ENCODE results near the gene ZNF700. TPM values are rescaled to one million over a fixed set of nuclear protein-coding genes. Genes with fewer than 3 reads are reported as not detected.
A peak's percentile ranks its signal among the peaks of the same experiment; 100 is the strongest.
"Not testable (repeated sequence)": the region's sequence is repeated elsewhere in the genome, so short reads cannot be mapped to it uniquely, and the experiment has no call there.

The ZNF700 gene
- total RNA-seq: 10 to 100 TPM; 22.7 to 25.7 TPM

DNA sequence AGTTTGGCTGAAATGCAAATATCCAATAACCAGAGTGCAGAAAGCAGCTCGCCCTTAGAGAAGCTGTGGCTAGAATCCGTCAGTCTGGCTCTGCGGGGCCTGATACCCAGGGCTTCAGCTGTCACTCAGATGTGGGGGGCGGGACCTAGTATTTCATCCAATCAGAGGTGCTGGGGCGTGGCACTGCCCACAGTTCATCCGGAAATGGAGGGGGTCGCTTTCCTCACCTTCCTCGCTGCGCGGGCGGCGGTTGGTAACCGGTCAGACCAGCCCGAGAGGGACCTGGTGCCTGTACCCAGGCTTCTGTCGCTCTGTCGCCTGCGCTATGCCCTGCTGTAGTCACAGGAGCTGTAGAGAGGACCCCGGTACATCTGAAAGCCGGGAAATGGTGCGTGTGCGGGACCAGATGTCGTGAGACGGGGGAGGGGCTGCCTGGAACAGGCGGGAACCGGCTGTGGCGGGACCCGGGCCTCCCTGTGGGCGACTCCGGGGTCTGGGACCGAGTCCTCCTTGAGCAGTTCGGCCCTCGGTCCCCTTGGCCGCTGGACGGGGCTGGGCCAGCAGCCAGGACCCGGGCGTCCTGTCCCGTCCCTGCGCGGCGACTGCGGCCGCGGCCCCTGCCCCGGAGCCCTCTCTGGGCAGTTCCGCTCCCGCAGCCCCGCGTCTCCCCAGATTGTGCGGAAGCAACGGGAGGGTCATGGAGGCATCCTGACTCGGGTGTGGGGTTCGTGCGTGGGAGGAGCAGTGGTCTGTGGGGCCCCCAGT is at the start of gene ZNF700:
TSS of gene ZNF700 (plus strand) at position 222 of the 765 bp plus-strand sequence. CDS start at position 326, 104 bp downstream.
- peak; percentile 91 for ATAC-seq
- POLR2A ChIA-PET: interaction anchor here (0.6 to 3.4 kb wide), 14 partner anchors 21 to 626 kb away, joined by 3 to 53 read pairs (median 4); partner anchors contain the start of genes ZNF20, ZNF440, ZNF491 and ZNF564
- Mint-ChIP-seq H3K36me3 (ENCODE audit: low read depth) (peaks cover 41% of the 10 kb centered on the region), H3K27ac (peak within 1 kb of the TSS; percentile 97), H3K4me3 (peak within 1 kb of the TSS; percentile 94), H3K4me1 (ENCODE audit: low read depth) (peaks cover 38% of the 10 kb centered on the region), H3K27me3 (ENCODE audit: low read depth) (no peaks in the 10 kb centered on the region), H3K9me3 (ENCODE audit: insufficient read depth) (peaks cover 6% of the 10 kb centered on the region)
- CTCF ChIA-PET: interaction anchor here (1.4 to 6.0 kb wide), 14 partner anchors 8 to 571 kb away, joined by 4 to 115 read pairs (median 15); partner anchors contain the start of genes ZNF20, ZNF433, ZNF491 and ZNF763
- DNase-seq: peak; percentile 97

DNA sequence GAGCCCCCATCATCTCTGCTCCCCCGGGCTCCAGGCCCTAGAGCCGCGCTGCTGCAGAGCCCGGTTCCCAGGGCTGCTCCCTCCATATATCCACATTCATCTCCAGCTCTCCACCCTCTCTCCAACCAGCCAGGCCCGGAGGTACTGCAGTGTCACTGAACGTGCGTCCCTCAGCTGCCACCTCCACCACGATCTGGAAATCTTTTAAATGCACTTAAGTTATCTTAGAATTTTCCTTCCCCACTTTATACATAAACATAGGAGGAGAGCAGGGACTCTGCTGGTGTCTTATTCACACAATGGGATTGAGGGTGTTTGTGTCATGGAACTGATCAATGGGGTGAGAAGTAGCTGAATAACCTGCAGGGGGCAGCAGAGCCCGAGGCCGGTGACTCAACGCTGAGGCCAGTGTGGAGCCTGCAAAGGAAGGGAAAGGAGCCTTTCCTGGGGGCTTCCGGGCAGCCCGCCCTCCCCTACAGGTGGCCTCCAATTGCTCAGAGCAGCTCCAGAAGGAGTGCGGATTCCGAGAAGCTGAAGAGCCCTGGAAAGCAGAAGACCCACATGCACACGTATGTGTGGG is 45.1 kb upstream of the ZNF700 start:
- H3K27me3 Mint-ChIP-seq (ENCODE audit: low read depth); H3K27ac Mint-ChIP-seq; H3K4me1 Mint-ChIP-seq (ENCODE audit: low read depth); H3K4me3 Mint-ChIP-seq; H3K9me3 Mint-ChIP-seq (ENCODE audit: insufficient read depth); H3K36me3 Mint-ChIP-seq (ENCODE audit: low read depth): not testable (repeated sequence)
- peak; percentile 42 for ATAC-seq
- ChIA-PET CTCF (interaction anchor here (0.8 to 8.8 kb wide), 9 partner anchors 12 to 261 kb away, joined by 3 to 49 read pairs (median 5); partner anchors contain the start of genes ZNF20, ZNF491 and ZNF700), POLR2A (interaction anchor here (0.6 kb wide), 1 partner anchor 64 kb away, joined by 3 read pairs; no protein-coding TSS in a partner anchor)
- DNase-seq: peak; percentile 56

DNA sequence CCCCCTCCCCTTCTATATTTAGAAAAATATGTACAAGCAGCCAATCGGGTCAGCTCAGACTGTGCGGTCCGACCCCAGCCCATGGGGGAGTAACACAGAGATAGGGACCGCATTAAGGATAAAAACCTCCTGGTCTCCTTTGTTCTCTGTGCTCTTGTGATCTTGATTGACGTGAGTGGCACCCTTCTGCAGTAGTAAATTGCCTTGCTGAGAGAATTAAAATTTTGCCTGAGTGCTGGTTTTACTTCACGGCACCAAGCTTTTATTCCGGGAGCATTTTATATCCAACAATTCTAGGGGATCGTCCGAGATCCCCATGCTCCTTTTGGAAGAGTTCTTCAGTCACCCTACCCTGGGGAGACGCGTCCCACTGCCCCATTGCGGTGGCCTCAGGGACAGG is 44.3 kb upstream of the ZNF700 start:
- DNase-seq (no peak), ATAC-seq (no peak)
- Mint-ChIP-seq H3K27me3 (ENCODE audit: low read depth) (peaks cover 5% of the 10 kb centered on the region), H3K4me1 (ENCODE audit: low read depth) (no peaks in the 10 kb centered on the region), H3K9me3 (ENCODE audit: insufficient read depth) (no peaks in the 10 kb centered on the region), H3K4me3 (no peak overlapping the region), H3K27ac (no peak overlapping the region), H3K36me3 (ENCODE audit: low read depth) (no peaks in the 10 kb centered on the region)
- POLR2A ChIA-PET: no interaction called here
- CTCF ChIA-PET: interaction anchor here (1.0 to 8.8 kb wide), 8 partner anchors 11 to 257 kb away, joined by 3 to 49 read pairs (median 6); partner anchors contain the start of genes ZNF491 and ZNF700

DNA sequence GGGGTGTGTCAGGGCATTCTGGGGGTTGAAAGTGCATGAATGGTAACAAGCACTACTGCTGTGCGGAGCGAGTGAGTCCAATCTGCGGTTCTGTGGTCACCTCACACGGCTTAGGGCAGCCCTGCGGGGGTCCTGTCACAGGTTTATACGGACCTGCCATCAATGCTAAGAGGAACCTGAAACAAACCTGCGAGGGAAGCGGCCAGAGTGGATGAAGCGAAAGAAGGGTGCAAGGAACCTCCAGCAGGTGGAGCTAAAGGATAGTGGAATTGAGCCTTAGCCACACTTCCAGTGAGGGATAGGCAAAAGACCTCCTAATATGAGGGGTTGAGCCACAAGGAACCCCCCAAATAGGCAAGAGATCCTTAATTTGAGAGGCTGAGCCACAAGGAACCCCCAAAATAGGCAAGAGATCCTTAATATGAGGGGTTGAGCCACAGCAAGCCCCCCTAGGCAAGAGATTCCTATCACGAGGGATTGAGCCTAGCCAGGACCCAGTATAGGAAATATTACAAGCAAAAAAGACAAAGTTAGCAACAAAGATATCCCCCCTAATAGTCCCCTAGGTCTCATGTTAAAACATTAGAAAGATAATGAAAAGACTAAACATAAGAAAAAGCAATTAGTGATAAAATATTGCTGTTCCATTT is 43.6 kb upstream of the ZNF700 start:
- Mint-ChIP-seq H3K36me3 (ENCODE audit: low read depth) (no peaks in the 10 kb centered on the region), H3K27me3 (ENCODE audit: low read depth) (peaks cover 6% of the 10 kb centered on the region), H3K9me3 (ENCODE audit: insufficient read depth) (no peaks in the 10 kb centered on the region), H3K4me3 (no peak overlapping the region), H3K27ac (no peak overlapping the region), H3K4me1 (ENCODE audit: low read depth) (no peaks in the 10 kb centered on the region)
- POLR2A ChIA-PET: no interaction called here
- CTCF ChIA-PET: interaction anchor here (1.0 to 8.8 kb wide), 6 partner anchors 42 to 256 kb away, joined by 3 to 49 read pairs (median 8); partner anchors contain the start of genes ZNF491 and ZNF700
- DNase-seq (peak; percentile 77), ATAC-seq (peak; percentile 82)

DNA sequence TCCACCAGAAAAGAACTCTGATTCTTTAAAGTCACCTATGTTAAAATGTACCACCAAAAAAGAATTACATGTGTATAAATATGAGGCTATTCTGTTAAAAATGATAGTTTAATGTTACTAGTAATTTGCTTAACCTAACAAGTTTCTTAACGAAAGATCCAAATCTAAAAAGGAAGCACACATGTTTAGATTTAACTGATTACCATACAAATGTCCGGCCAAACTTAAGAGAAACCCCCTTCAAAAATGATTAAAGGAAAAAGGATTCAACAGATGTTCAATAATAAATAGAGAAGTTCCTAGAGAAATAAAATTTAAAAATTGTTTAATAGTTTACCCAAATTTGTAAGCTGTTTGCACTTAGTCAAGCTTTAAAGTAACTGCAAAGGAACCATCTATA is 42.3 kb upstream of the ZNF700 start:
- Mint-ChIP-seq H3K9me3 (ENCODE audit: insufficient read depth) (peaks cover 5% of the 10 kb centered on the region), H3K4me1 (ENCODE audit: low read depth) (peaks cover 6% of the 10 kb centered on the region), H3K36me3 (ENCODE audit: low read depth) (no peaks in the 10 kb centered on the region), H3K27ac (no peak overlapping the region), H3K4me3 (no peak overlapping the region), H3K27me3 (ENCODE audit: low read depth) (peaks cover 7% of the 10 kb centered on the region)
- ChIA-PET CTCF (interaction anchor here (0.5 to 8.8 kb wide), 8 partner anchors 41 to 428 kb away, joined by 3 to 49 read pairs (median 11); partner anchors contain the start of genes ZNF20, ZNF491 and ZNF700), POLR2A (no interaction called here)
- no peak for DNase-seq
- no peak for ATAC-seq

DNA sequence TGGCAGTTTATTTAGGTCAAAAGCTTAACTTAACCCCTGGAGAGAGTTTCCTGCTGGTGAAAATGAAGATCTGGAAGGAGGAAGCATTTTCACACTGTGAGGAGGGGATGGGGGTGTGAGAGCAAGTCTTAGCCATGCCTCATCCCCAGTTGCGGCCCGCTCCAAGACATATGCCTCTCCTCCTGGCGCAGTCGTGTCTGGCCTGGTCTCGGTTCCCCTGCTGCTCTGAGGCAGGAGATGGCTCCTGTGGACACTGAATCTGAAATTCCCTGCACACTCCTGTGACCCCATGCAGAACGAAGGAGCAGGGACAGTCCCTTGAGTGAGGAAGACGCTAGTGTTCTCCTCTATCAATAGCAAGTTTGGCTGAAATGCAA is 37.7 kb upstream of the ZNF700 start:
- ChIA-PET POLR2A (interaction anchor here (3.9 kb wide), 1 partner anchor 38 kb away, joined by 17 read pairs; the partner anchor contains the start of gene ZNF700), CTCF (interaction anchor here (0.7 to 8.8 kb wide), 2 partner anchors 36 to 90 kb away, joined by 3 to 49 read pairs; partner anchors contain the start of gene ZNF700)
- H3K27ac Mint-ChIP-seq: peak overlapping the region; percentile 74
- peaks cover 5% of the 10 kb centered on the region for H3K9me3 Mint-ChIP-seq (ENCODE audit: insufficient read depth)
- peaks cover 7% of the 10 kb centered on the region for H3K27me3 Mint-ChIP-seq (ENCODE audit: low read depth)
- DNase-seq (no peak), ATAC-seq (no peak)
- H3K36me3 Mint-ChIP-seq (ENCODE audit: low read depth): peaks cover 7% of the 10 kb centered on the region
- peaks cover 21% of the 10 kb centered on the region for H3K4me1 Mint-ChIP-seq (ENCODE audit: low read depth)
- H3K4me3 Mint-ChIP-seq: peak overlapping the region; percentile 81

DNA sequence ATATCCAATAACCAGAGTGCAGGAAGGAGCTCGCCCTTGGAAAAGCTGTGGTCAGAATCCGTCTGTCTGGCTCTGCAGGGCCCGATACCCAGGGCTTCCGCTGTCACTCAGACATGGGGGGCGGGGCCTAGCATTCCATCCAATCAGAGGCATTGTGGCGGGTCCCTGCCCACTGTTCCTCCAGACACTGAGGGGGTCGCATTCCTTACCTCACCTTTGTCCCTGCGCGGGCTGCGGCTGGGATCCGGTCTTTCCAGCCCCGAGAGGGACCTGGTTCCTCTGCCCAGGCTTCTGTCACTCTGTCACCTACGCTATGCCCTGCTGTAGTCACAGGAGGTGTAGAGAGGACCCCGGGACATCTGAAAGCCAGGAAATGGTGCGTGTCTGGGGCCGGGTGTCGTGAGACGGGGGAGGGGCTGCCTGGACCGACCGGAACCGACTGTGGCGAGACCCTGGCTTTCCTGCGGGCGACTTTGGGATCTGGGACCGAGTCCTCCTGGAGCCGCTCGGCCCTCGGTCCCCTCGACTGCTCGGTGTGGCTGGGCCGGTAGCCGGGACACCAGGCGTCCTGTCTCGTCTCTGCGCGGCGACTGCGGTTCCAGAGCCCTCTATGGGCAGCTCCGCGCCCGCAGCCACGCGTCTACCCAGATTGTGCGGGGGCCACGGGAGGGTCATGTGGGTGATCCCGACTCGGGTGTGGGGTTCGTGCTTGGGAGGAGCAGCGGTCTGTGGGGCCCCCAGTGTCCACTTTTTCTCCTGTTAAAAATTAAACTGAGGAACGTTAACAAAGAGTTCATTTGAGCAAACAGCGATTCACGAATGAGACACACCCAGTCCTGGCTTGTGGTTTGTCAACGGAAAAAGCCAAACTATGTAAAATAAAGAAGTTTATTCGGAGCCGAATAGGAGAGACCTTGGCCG is 37.0 kb upstream of the ZNF700 start, which contains the start of gene ZNF69:
TSS of gene ZNF69 (plus strand) at position 172 of the 921 bp plus-strand sequence. CDS start at position 314, 142 bp downstream.
- Mint-ChIP-seq H3K9me3 (ENCODE audit: insufficient read depth) (peaks cover 5% of the 10 kb centered on the region), H3K36me3 (ENCODE audit: low read depth) (peaks cover 7% of the 10 kb centered on the region), H3K27ac (peak within 1 kb of the TSS; percentile 74), H3K4me1 (ENCODE audit: low read depth) (peaks cover 21% of the 10 kb centered on the region), H3K4me3 (peak within 1 kb of the TSS; percentile 81), H3K27me3 (ENCODE audit: low read depth) (peaks cover 7% of the 10 kb centered on the region)
- peak; percentile 71 for DNase-seq
- CTCF ChIA-PET: interaction anchor here (0.7 kb wide), 1 partner anchor 90 kb away, joined by 3 read pairs; no protein-coding TSS in a partner anchor
- peak; percentile 92 for ATAC-seq
- POLR2A ChIA-PET: interaction anchor here (3.9 kb wide), 1 partner anchor 37 kb away, joined by 17 read pairs; the partner anchor contains the start of gene ZNF700

DNA sequence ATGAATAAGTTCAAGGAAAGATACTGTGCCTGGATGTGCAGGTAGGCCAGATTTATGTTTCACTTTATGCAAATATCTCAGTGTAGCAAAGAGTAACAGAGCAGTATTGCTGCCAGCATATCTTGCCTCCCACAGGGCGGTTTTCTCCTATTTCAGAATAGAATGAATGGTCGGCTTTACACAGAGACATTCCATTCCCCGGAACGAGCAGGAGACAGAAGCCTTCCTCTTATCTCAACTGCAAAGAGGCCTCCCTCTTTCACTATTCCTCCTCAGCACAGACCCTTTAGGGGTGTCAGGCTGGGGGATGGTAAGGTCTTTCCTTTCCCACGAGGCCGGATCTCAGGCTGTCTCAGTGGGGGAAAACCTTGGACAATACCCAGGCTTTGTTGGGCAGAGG is 35.0 kb upstream of the ZNF700 start:
- Mint-ChIP-seq H3K4me3 (peak overlapping the region; percentile 23), H3K9me3 (ENCODE audit: insufficient read depth) (peaks cover 10% of the 10 kb centered on the region), H3K4me1 (ENCODE audit: low read depth) (peaks cover 21% of the 10 kb centered on the region)
- H3K36me3 Mint-ChIP-seq (ENCODE audit: low read depth); H3K27me3 Mint-ChIP-seq (ENCODE audit: low read depth); CTCF ChIA-PET; ATAC-seq; H3K27ac Mint-ChIP-seq; POLR2A ChIA-PET; DNase-seq: not testable (repeated sequence)

DNA sequence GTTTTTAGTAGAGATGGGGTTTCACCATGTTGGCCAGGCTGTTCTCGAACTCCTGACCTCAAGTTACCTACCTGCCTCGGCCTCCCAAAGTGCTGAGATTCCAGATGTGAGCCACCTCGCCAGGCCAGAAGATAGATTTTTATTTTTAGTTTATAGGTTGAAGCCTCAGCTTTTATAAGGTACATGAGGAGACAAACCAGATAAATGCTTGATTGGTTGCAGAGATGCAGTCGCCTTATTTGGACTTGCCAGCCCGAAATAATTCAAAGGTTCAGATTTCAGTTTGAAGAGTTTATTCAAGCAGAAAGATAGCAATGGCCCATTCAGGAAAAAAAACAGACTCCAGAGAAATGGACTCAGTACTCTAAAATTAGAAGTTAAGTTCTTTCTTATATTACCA is 34.3 kb upstream of the ZNF700 start:
- DNase-seq: no peak
- H3K4me3 Mint-ChIP-seq: no peak overlapping the region
- ChIA-PET CTCF (no interaction called here), POLR2A (no interaction called here)
- H3K4me1 Mint-ChIP-seq (ENCODE audit: low read depth): peaks cover 21% of the 10 kb centered on the region
- peaks cover 10% of the 10 kb centered on the region for H3K9me3 Mint-ChIP-seq (ENCODE audit: insufficient read depth)
- peaks cover 14% of the 10 kb centered on the region for H3K36me3 Mint-ChIP-seq (ENCODE audit: low read depth)
- no peak for ATAC-seq
- H3K27ac Mint-ChIP-seq: no peak overlapping the region
- H3K27me3 Mint-ChIP-seq (ENCODE audit: low read depth): peaks cover 2% of the 10 kb centered on the region

DNA sequence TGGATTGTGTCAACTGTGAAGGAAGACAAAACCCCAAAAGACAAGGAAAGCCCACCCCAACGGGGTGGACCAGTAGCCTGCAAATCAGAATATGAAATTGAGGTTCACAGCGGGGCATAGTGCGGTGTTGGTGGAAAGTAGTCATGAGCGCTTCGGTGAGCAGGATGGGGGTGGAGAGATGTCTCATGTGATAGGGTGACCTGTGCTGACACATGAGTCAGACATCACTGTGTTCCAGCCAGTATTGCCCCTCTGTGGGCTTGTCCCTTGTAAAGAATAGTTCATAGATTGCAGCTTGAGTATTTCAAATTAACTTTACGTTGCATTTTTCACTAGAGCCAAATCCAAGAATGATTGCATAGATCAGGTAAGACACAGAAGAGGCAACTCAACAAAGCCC is 30.1 kb upstream of the ZNF700 start:
- Mint-ChIP-seq H3K4me3 (no peak overlapping the region), H3K27ac (no peak overlapping the region), H3K27me3 (ENCODE audit: low read depth) (no peaks in the 10 kb centered on the region), H3K36me3 (ENCODE audit: low read depth) (peaks cover 14% of the 10 kb centered on the region), H3K4me1 (ENCODE audit: low read depth) (no peaks in the 10 kb centered on the region), H3K9me3 (ENCODE audit: insufficient read depth) (peaks cover 18% of the 10 kb centered on the region)
- POLR2A ChIA-PET: no interaction called here
- CTCF ChIA-PET: no interaction called here
- DNase-seq (no peak), ATAC-seq (no peak)

DNA sequence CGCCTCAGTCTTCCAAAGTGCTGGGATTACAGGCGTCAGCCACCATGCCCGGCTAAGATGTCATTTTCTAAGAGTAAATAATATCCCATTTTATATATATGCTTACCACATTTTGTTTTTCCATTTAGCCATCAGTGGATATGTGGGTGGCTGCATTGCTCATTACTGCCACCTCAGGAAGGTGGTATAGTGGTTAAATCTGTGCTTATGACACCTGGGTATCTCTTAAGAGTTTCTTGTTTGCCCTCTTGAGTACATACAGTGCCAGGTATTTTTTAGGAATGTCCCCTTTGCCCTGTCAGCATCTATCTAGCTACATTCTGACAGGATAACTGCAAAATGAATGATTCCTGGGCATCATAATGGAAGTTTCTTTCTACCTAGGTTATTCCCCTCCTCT is 22.7 kb upstream of the ZNF700 start:
- POLR2A ChIA-PET: no interaction called here
- peaks cover 44% of the 10 kb centered on the region for H3K36me3 Mint-ChIP-seq (ENCODE audit: low read depth)

More for the DNA sequence above, 22.7 kb upstream of the ZNF700 start:
- H3K4me1 Mint-ChIP-seq (ENCODE audit: low read depth): no peaks in the 10 kb centered on the region
- H3K27ac Mint-ChIP-seq: no peak overlapping the region
- H3K9me3 Mint-ChIP-seq (ENCODE audit: insufficient read depth): peaks cover 51% of the 10 kb centered on the region
- ATAC-seq: no peak
- DNase-seq: no peak
- no peak overlapping the region for H3K4me3 Mint-ChIP-seq
- CTCF ChIA-PET: no interaction called here
- no peaks in the 10 kb centered on the region for H3K27me3 Mint-ChIP-seq (ENCODE audit: low read depth)

Measured in activated CD8-positive, alpha-beta T cell treated with anti-CD3 and anti-CD28 coated beads, Interleukin-2, amount 10 ng/mL, durations not matched to agents 7 days and 5 days (primary cell).